Left colon (tissue), 2 donors: ENCODE data around the gene SMCO3. TPM values are rescaled to one million over a fixed set of nuclear protein-coding genes. Genes with fewer than 3 reads are reported as not detected.
"Not testable (repeated sequence)": the region's sequence is repeated elsewhere in the genome, so short reads cannot be mapped to it uniquely, and the experiment has no call there.

Experiments
- ATAC-seq: fragments of 200-7000 bp; cut with Tn5 transposase; one replicate; pipeline ENCODE4 v1.9.1; 2020; ENCODE audit warnings: mild to moderate bottlenecking, moderate library complexity
- DNase-seq, 2 donors: peaks; one replicate each; pipeline ENCODE4 v3.0.0-alpha.2; 2020
- intact Hi-C, 2 donors: fragments of 100-400 bp; cut with DNase I in 1 of 2; cut with micrococcal nuclease in 1 of 2; formaldehyde crosslinking; loops; one replicate each; pipeline versions ENCODE4 v1.11.2 to v1.14.0; 2022; cut with DNase I, micrococcal nuclease
- total RNA-seq, 2 donors: library from RNA; stranded (reverse); fragmentation: NEBNext Ultra II Directional; extraction: Animal tissue kit (Norgen Biotek cat#: 25700); gene quantifications; one replicate each; pipeline ENCODE4 v1.2.1, GENCODE V29; 2021
- donor health status: DM: no; HTN: no; CAD: no.
- donor health status: DM: yes; HTN: yes; CAD: no.

The SMCO3 gene
- total RNA-seq, 2 donors from 2014 or later = not detected

DNA sequence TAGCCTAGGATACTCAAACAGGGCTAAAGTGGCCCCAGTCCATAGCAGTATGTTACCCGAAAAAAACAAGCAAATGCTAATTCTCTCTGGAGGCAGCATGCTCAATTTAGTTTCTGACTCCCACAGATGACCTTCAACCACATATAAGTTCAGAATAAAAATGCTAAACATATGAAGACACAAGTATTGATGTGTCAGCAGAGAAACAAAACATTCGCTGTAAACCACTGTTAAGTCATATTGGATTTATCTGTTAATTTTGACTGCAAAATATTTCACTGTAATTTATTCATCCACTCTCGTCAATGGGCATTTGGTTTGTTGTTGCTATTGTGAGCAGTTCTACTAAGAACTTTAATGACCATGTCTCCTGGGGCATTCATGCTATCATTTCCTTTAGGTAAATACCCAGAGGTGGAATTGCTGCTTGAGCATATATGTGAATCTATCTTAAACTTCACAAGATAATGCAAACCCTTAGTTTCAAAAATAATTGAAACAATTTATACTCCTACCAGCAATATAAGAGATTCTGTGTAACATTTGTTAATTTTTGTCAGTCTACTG, 47.2 kb downstream of the SMCO3 start:
- ATAC-seq (no peak), DNase-seq (no peak)
- intact Hi-C loops = no loop called here

DNA sequence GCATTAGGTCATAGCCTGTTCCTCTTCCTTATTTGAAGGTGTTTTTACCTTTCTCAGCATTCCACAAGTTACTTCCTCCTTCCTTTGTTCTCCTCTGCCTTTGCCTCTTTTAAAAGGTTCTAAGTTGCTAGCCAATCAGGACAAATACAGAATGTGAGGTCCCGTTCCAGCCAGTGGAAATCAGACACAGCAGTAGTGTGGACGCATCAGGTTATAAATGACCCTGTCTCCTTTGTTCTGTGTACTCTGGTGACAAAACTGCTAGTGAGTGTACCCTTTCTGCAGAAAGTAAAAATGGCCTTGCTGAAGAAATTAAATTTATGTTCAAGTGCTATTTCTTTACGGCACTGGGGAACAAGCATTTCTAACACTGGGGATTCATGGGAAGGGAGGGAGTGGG, 48.0 kb downstream of the SMCO3 start:
- ATAC-seq = not testable (repeated sequence)

DNA sequence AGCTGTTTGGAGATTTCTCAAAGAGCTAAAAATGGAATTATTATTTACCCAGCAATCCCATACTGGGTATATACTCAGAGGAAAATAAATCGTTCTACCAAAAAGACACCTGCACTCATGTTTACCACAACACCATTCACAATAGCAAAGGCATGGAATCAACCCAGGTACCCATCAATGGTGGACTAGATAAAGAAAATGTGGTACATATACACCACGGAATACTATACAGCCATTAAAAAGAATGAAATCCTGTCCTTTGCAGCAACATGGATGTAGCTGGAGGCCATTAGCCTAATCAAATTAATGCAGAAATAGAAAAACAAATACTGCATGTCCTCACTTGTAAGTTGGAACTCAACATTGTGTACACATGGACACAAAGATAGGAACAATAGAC, 48.6 kb downstream of the SMCO3 start:
- no peak for ATAC-seq
- intact Hi-C loops = no loop called here
- no peak for DNase-seq

More for the DNA sequence above, 48.0 kb downstream of the SMCO3 start:
- intact Hi-C loops, DNase-seq: not testable (repeated sequence)

- DNase-seq, intact Hi-C loops: not testable (repeated sequence)
- peak; percentile 58 for ATAC-seq
Measured at GRCh38 chr12:14759711-14760280, 54.2 kb downstream of the SMCO3 start.

DNA sequence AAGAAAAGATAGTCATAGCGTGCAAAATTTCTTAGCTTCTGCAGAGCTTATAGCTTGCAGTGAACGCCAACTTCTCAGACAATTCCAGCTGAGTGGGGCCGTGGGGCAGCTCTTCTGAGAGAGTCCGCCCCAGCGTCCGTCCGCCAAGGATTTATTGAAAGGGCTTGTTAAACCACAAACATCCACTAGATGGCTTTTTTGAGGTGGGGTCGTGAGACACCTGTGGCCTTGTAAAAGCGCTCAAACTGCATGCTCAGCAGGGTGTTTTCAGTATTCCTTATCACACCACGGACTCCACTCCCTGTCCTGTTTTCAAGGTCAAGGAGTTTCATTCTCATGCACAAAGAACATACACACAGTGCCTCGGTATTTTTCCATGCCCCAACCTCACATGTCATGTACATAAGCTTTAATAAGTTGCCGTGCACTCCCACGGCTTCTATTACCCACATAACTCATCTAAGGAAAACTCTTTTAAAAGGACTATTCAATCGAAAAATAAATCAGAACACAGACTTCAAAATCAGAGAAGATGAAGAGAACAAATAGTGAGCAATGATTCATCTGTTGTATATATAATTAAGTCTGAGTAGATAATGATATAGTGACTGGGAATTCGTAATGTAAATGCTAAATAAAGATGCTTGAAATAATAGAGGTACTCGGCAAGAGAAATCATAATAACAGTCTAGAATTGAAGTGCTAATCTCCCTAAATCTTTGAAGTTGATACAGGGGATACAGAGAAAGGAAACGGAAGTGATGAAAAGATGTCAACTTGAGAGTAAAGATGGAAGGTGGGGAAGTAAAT, 57.4 kb downstream of the SMCO3 start:
- DNase-seq (peak in 1 of 2 donors; percentile 23), ATAC-seq (peak; percentile 62)
- intact Hi-C loops = no loop called here

Other genes starting within 250 kb of the SMCO3 start
- gene PLBD1, start 246.3 kb downstream of the SMCO3 start, total RNA-seq = 10 to 100 TPM; 58.0 to 65.5 TPM
- 10 to 100 TPM; 75.0 to 82.8 TPM for gene GUCY2C, start 117.6 kb downstream of the SMCO3 start, total RNA-seq
- 10 to 100 TPM; 38.0 to 44.1 TPM for gene WBP11, start 10.7 kb downstream of the SMCO3 start, total RNA-seq
- under 1 TPM; 0.31 to 0.89 TPM for gene C12orf60, start 10.5 kb downstream of the SMCO3 start, total RNA-seq
- under 1 TPM; 0.20 to 0.21 TPM for gene ART4, start 29.3 kb upstream of the SMCO3 start, total RNA-seq
- gene MGP, start 71.7 kb upstream of the SMCO3 start, total RNA-seq = 100 to 1,000 TPM in 1 of 2 donors, 10 to 100 TPM in 1; 77.0 to 248 TPM
- 1 to 10 TPM; 1.0 to 3.3 TPM for gene ERP27, start 124.4 kb upstream of the SMCO3 start, total RNA-seq
- gene ARHGDIB, start 147.4 kb upstream of the SMCO3 start, total RNA-seq = 10 to 100 TPM; 23.5 to 38.5 TPM
- gene PDE6H, start 158.9 kb upstream of the SMCO3 start, total RNA-seq = not detected